CD4-positive, alpha-beta T cell treated with Interleukin-17A for 4 hours (primary cell): ENCODE results near the gene CDK14.
"Not testable (repeated sequence)": the region's sequence is repeated elsewhere in the genome, so short reads cannot be mapped to it uniquely, and the experiment has no call there.

Experiments used
- DNase-seq: peaks from one replicate; pipeline ENCODE4 v3.0.0-alpha.2; 2020; ENCODE audit warnings: mixed read lengths

Gene CDK14

DNA sequence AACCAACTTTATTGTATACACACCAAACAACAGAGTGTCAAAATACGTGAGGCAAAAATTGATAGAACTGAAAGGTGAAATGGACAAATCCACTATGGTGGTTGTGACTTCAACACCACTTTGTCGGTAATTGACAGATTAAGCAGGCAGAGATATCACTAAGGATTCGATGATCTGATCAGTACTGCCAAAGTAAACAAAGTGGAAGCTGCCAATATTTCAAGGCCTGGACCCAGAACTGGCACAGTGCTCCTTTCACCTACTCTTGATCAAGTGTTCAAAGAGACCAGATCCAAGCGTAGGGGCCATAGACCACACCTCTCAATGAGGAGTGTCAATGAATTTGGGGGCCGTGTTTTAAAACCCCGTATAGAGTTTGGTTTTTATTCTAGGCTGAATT lies 167.0 kb downstream of the CDK14 start:
- no peak for DNase-seq

DNA sequence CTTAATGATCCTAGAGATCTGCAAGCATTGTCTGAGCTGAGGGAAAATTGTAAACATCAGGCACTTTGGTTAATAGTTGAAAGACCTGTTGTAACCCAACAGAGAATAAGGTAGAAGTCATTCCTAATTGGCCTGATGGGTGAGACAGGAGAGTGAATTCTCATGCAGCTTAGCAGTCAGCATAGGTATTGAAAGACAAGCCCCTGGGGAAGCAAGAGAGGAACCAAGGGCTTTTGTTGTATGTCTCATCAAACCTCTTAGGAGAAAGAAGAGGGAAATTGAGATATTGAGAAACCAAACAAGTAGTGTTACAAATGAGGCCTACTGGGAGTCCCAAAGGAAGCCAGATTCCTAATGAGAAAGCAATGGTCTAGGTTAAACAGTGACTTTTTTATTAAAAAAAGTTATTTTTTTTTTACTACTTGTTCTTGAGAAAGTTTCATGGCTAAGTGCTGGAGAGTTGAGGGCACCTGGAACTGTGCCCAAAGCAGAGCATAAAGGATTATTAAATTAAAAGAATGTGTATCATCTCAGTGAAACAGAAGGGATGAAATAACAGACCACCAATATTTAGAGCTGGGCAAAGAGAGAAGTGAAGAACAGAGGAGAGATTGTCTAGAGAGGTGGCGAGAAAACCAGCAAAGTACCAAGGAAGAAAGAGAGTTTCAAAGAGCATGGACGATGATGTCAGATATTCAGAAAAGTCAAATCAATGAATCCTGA lies 168.9 kb downstream of the CDK14 start:
- DNase-seq: no peak

DNA sequence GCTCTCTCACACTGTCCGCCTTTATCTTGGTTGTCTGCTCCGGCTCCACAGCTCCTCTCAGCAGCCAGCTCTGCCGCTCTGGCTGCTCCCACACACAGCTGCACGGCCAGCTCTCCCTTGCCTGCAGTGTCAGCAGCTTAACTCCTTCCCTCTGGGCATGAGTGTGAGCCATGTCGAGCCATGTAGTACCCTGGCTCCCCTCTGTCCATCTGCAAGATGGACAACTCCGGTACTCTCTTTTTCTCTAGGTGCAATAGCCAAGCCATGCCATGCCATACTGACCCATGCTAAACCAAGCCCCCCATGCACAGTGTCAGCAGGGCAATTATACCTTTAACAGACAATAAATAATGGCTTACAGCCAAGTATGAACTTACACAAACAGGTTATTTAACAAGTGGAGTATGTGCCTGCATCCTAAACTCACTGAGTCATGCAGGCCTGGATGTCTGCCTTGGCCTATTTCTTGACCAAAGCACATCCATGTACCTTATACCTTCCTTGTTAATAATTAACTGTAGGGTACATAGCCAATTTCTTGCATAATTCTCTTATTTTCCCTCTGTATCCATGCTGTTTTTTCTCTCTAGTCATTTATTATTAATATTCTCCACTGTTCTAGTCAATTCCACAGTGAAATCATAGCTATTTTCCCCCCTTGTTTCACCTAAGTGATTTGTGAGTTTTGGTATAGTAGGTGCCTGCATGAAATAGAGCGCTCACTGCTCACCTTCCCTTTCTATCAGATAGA lies 170.9 kb downstream of the CDK14 start:
- DNase-seq: no peak

DNA sequence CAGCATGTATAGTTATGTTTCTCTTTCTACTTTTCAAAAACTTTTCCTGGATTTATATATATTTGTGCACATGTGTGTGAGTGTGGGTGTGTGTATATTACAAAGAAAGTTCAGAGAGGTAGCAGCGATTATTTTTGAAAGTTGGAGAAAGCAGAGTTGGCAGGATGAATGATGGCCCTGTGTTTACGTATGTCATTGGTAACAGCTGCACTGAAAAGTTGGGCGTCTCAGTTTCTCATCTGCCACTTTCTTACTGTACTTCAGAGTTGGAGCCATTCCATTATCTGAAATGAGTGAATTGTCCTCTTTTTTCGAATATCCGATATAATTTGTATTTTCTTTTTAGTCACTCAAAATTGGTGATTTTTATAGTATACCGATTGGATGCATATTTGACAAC lies 172.2 kb downstream of the CDK14 start:
- no peak for DNase-seq

DNA sequence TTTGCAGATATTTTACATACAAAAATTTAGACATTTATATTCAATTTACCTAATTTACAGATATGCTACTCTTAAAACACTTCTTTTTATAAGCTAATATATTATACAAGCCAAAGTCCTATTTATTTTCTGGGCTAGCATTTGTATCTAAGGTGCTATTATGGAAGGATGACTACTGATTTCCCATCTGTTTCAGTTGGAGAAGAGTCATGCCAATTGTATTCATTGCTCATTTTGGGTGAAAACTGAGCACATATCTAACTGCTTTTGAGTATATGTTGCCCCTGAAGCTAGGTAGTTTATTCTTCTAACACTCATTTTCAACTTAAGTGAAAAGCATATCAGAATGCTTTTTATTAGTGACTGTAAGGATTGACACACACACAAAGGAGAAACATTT lies 172.9 kb downstream of the CDK14 start:
- no peak for DNase-seq

DNA sequence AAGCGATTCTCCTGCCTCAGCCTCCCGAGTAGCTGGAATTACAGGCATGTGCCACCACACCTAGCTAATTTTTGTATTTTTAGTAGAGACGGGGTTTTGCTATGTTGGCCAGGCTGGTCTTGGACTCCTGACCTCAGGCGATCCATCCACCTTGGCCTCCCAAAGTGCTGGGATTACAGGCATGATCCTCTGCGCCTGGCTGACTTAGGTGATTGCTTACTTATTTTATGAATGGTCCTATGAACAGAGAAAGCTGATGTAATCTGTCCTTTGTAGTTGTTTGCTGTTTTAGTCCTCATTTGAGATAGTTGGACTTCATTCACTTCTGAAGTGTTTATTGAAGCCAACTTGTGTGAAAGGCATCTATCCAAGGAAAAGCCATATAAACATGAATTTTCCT lies 173.4 kb downstream of the CDK14 start:
- not testable (repeated sequence) for DNase-seq

DNA sequence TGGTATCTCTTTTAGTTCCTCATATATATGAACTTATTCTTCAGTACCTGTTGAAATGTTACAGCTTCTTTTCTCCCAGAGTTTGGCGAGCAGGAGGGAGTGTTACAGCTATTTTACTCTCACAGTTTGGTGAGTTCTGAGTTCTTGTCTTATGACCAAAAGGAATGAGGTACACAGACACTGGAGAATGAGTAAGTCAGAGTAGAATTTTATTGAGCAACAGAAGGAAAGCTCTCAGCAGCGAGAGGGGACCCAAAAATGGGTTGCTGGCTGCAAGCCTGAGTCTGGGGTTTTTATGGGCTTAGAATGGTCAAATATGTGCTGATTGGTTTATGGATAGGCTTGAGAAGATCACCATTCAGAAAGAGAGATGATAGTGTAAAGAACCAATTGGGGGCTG lies 175.2 kb downstream of the CDK14 start:
- DNase-seq: no peak

DNA sequence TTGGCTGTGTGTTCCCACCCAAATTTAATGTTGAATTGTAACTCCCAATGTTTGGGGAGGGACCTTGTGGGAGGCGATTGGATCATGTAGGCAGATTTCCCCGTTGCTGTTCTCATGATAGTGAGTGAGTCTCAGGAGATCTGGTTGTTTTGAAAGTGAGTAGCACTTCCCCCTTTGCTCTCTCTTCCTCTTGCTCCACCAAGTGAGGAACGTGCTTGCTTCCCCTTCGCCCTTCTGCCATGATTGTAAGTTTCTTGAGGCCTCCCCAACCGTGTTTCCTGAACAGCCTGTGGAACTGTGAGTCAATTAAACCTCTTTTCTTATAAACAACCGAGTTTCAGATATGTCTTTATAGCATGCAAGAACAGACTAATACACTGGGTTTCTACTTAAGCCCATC lies 176.3 kb downstream of the CDK14 start:
- DNase-seq: no peak

DNA sequence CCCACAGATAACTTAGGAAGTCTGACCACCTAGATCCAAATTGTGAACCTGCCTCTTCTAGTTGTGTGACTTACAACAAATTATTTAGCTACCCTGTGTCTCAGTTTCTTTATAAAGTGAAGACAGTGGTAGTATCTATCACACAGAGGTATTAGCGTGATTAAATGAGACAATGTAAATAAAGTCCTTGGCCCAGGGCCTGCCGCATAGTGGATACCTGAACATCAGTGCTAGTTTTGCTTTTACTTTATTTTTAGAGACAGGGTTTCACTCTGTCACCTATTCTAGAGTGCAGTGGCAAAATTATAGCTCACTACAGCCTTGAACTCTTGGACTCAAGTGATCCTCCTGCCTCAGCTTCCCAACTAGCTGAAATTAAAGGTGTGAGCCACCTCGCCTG lies 177.1 kb downstream of the CDK14 start:
- DNase-seq: no peak

DNA sequence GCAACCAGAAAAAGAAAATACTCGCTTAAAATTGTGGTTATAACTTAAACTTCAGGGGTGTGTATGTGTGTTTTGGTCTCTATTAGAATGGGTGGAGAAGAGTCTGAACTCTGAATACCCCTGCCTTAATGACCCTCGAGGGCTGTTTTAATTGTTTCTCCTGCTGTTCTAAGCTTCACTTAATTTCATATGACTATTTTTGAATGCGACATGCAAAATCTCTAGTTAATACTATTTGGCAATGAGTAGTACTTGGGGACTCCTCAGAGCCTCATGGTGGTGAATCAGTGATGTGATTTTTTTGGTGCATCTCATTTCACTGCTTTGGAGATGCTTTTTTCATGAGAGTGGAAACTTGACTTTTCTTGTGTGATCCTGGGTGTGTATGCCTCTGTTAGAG lies 178.6 kb downstream of the CDK14 start:
- no peak for DNase-seq

DNA sequence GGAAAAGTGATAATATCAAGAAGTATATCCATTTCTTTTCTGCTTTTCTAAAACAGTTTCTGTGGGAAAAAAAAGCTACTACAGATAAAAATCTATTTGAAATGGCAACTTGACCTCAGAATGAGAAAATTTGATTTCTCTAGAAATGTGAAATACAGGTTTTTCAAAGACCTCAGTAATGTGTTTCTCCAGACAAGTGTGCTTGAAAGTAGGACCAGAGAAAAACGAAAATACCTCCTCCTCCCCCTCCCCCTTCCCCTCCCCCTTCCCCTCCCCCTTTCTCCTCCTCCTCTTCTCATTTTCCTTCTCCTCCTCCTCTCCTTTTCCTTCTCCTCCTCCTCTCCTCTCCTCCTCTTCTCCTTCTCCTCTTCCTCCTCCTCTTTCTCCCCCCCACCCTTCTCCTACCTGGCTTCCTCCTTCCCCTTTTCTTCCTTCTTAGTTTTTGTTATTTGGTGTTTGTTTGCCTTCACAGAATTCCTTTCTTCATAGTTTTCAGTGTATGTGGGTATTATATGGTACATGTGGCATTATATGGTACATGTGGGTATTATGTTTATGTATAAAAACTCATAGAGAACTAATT lies 179.4 kb downstream of the CDK14 start:
- DNase-seq: no peak

DNA sequence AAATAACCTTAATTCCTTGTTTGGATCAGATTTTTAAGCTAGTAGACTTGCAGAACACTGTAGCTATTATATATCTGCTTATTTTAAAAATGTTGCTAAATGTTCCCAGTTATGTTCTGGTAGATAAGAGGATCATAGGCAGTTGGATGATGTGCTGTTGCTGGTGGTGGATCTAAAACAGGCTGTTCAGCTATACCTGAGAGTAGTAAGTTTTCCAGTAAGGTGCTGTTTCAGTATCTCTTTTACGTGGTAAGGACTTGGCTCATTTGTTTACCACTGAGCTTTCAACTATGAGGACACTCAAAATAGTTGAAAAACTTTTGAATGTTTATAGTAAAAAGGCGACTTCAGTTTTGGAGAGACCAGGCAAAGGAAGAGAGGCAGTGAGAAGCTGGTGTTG lies 180.9 kb downstream of the CDK14 start:
- no peak for DNase-seq

DNA sequence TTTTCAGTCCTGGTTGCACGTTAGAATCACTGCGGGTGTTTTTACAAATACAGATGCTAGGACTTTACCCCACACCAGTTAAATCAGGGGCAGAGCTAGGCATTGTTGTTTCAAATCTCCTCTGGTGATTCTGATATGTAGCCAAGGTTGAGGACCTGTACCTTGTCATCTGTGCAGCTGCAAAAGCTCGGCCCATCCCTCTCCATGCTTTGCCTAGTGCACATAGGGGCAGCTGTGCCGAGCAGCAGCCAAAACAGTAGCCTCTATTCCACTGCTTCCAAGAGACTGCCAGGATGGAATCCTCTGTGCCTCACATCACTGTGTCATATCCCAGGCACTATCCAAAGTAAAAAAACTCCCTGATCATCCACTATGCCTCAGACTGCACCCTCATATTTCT lies 181.3 kb downstream of the CDK14 start:
- no peak for DNase-seq

DNA sequence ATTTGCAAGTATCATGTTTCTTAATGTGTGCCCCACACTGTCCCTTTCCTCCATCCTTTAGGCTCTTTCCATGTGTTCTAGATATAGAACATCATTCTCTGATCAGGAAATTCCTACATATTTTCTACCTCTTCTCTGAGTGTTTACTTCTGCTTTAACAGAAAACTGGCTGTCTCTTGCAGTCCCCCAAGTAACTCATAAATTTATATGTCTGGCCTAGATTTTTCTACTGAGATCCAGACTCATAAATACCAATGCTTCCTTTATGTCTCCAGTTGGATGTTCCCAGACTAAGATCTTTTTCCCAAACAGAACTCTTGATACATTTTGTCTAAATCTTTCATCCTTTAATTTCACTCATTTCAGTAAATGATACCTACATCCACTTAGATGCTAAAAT lies 181.8 kb downstream of the CDK14 start:
- DNase-seq: no peak

DNA sequence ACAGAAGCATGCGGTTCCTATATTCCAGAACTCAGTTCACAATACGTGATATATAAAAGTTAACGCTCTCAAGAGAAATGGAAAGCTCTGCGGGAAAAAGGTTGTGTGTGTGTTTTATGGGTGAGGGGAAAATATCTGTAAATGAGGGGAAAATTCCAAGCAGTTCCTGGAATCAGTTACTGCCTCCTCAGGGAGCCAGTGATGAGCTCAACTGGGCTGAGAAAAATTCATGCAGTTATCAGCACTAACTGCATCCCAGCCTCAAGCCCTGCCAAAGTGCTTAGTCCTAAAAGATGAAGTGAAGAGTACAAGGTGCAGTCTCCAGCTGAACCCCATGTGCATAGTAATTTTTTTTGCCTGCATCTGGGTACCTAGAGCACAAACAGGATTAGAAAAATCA lies 191.9 kb downstream of the CDK14 start:
- no peak for DNase-seq

DNA sequence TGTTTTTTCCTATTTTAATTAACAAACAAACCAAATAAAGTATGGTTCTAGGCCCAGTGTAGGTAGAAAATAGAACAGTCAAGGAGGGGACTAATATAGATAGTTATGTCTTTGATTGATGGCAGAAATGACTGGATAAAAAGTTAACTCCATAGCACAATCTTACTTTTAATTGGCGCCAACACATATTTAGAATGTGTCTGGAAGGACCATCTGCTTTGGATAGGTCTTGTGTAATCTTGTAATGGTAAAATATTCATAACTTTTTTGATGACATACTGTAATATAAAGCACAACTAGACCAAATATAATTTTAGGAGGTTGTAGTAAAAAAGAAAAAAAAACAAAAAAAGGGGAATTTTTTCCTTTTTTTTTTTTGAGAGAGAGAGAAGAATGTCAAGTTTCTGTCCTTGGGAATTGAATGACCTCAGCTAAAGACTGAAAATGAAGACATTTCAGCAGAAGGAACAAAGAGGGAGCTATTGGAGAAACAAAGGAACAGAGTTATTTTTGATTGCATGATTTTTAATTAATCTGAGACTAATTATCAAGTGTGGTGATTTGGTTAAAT lies 193.7 kb downstream of the CDK14 start:
- DNase-seq: no peak

DNA sequence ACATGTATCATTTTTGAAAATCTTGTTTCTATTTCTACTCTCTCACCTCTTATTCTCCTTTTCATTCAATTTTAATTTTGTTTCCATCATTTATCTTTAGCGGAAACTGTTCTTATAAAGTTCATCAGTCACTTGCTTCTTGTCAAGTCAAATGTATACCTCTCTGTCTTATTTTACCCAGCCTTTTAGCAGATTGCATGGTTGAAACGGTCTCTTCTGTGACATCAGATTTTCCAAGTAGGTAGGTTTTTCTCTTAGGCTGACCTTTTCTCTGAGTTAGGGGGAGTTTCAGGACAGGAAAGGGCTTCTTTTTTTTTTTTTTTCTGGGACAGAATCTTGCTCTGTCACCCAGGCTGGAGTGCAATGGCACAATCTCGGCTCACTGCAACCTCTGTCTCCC lies 195.5 kb downstream of the CDK14 start:
- no peak for DNase-seq

DNA sequence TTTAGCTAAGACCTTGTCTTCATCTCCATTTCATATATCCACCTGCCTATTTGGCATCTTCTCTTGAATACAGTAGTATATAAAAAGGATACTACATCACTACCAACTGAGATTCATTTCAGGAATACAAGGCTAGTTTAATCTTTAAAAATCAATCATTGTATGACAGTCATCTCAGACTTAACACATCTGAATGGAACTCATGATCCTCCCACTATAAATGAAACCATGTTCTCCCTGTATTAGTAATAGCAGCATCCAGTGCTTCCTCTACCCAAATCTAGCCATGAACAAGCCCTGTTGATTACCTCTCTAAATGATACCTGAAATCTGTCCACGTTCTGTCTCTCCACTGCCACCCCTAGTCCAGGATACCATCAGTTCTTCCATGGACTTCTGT lies 196.2 kb downstream of the CDK14 start:
- no peak for DNase-seq

DNA sequence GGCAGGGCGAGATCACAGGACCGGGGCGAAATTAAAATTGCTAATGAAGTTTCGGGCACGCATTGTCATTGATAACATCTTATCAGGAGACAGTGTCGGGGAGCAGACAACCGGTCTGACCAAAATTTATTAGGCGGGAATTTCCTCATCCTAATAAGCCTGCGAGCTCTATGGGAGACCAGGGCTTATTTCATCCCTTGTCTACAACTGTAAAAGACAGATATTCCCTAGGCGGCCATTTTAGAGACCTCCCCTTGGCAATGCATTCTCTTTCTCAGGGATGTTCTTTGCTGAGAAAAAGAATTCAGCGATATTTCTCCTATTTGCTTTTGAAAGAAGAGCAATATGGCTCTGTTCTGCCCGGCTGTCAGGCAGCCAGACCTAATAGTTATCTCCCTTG lies 198.1 kb downstream of the CDK14 start:
- DNase-seq: not testable (repeated sequence)

DNA sequence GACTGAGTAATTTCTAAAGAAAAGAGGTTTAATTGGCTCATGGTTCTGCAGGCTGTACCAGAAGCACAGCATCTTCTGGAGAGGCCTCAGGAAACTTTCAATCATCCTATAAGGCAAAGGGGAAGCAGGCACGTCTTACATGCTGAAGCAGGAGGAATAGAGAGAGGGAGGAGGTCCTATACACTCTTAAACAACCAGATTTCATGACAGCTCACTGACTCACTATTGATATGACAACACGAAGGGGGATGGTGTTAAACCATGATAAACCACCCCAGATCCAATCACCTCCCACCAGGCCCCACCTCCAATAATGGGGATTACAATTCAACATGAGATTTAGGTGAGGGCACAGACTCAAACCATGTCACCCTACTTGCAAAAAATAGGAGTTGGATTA lies 201.5 kb downstream of the CDK14 start:
- DNase-seq: no peak

DNA sequence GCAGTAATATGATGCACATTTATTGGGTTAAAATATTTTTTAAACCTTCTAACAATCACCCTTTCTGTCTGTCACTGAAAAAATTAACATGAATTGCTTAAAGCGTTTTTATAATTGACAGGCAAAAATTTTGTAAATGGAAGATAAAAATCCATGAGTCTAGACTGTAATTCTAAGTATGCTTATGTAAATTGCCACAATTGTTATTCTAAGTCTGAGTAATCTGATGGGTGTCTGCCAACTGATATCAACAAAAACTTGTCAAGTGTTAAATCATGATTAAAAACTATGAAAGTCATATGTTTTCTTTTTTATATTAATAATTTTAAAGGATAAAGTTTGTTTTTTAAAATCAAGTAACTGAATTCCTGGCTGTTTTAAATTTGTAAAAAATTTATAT lies 208.2 kb downstream of the CDK14 start:
- DNase-seq: no peak

DNA sequence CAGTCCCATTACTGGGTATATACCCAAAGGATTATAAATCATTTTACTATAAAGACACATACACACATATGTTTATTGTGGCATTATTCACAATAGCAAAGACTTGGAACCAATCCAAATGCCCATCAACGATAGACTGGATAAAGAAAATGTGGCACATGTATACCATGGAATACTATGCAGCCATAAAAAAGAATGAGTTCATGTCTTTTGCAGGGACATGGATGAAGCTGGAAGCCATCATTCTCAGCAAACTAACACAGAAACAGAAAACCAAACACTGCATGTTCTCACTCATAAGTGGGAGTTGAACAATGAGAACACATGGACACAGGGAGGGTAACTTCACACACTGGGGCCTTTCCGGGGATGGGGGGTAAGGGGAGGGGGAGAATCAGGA lies 219.4 kb downstream of the CDK14 start:
- not testable (repeated sequence) for DNase-seq

DNA sequence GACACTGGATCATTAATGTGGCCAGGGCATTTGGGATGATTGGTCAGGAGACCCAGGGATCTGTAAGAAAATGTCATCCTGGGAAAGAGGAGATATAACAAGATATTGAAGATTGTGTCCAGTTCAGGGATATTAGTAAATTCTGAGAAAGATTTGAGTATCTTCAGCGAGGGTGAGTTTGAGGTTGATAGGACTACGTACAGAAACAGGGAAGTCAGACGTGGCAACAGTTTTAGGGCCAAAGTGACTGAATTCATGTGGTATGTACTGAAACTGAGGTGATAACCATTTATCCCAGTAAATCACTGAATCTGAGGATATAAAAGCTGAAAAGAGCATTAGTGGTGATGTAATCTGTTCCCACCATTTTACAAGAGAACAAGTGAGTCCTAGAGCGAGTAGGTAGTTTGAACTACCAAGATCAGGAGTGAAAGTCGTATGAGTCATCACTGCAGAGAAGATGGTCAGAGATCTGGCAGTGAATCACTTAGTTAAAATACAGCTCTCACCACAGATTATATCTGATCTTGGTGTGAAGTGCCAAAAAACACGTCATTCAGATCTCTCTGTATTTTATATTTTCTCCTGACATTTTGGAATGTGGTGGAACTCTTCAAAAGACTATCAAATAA lies 220.5 kb downstream of the CDK14 start:
- no peak for DNase-seq

DNA sequence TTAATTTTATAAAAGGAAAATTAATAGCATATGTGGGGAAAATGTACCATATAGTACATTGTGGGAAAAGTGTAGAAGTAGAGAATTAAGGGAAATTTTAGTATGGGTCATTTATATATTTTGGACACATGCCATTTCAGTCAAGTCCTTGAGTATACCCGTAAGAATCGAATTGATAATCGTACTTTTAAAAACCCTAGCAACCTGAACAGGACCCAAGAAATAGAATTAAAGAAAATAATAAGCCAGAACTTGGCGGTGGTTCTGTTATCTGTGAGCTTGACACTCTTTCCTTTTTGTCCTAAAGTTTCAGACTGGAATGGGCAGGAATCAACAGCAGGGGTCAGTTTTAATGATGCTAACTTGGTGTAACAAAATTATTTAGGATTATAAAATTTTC lies 221.0 kb downstream of the CDK14 start:
- DNase-seq: no peak
